GM19372 (cell line): ENCODE results near the gene SECISBP2.
"Not testable (repeated sequence)": the region's sequence is repeated elsewhere in the genome, so short reads cannot be mapped to it uniquely, and the experiment has no call there.

Source experiments
- ATAC-seq: cut with Tn5 transposase; IDR thresholded peaks from one replicate; pipeline ENCODE4 v1.9.1; 2021; ENCODE audit warnings: mild to moderate bottlenecking, low read depth, moderate library complexity; ENCODE audit not compliant: unreplicated experiment

Gene SECISBP2

GRCh38 chr9:89309608-89310474 lies 8.5 kb upstream of the SECISBP2 start:
- no peak for ATAC-seq

- ATAC-seq: peak; percentile 82
Observed at GRCh38 chr9:89310475-89311345, 7.6 kb upstream of the SECISBP2 start, which contains the start of gene CKS2. CKS2 (plus strand) TSS chr9:89311195; CDS start chr9:89311293, 98 bp downstream.

GRCh38 chr9:89311346-89312221 lies 6.7 kb upstream of the SECISBP2 start:
- peak; percentile 8 for ATAC-seq

- ATAC-seq: no peak
Observed at GRCh38 chr9:89312222-89312571, 6.1 kb upstream of the SECISBP2 start.

GRCh38 chr9:89313842-89314241 lies 4.5 kb upstream of the SECISBP2 start:
- no peak for ATAC-seq

- no peak for ATAC-seq
Observed at GRCh38 chr9:89314955-89315354, 3.3 kb upstream of the SECISBP2 start.

- ATAC-seq: no peak
Observed at GRCh38 chr9:89315482-89315881, 2.8 kb upstream of the SECISBP2 start.

- no peak for ATAC-seq
Observed at GRCh38 chr9:89317282-89317681, 1.0 kb upstream of the SECISBP2 start.

GRCh38 chr9:89319015-89319905 lies 960 bp downstream of the SECISBP2 start:
- ATAC-seq: no peak

- ATAC-seq: no peak
Observed at GRCh38 chr9:89323390-89323789, 5.1 kb downstream of the SECISBP2 start.

GRCh38 chr9:89325733-89326132 lies 7.4 kb downstream of the SECISBP2 start:
- ATAC-seq: no peak

GRCh38 chr9:89328064-89328463 lies 9.8 kb downstream of the SECISBP2 start:
- ATAC-seq: no peak

- ATAC-seq: no peak
Observed at GRCh38 chr9:89329917-89330316, 11.6 kb downstream of the SECISBP2 start.

GRCh38 chr9:89330513-89330912 lies 12.2 kb downstream of the SECISBP2 start:
- ATAC-seq: no peak

GRCh38 chr9:89339807-89340206 lies 21.5 kb downstream of the SECISBP2 start:
- ATAC-seq: no peak

GRCh38 chr9:89340332-89340731 lies 22.0 kb downstream of the SECISBP2 start:
- ATAC-seq: peak; percentile 86

GRCh38 chr9:89342213-89342612 lies 23.9 kb downstream of the SECISBP2 start:
- no peak for ATAC-seq

- no peak for ATAC-seq
Observed at GRCh38 chr9:89342948-89343347, 24.6 kb downstream of the SECISBP2 start.

GRCh38 chr9:89343812-89344211 lies 25.5 kb downstream of the SECISBP2 start:
- not testable (repeated sequence) for ATAC-seq
